Left ventricle myocardium inferior (tissue), 1 donor: Measurements from ENCODE around the gene TRAFD1. TPM values are rescaled to one million over a fixed set of nuclear protein-coding genes. Genes with fewer than 3 reads are reported as not detected.

Source experiments
- DNase-seq: peaks from one replicate; pipeline ENCODE4 v3.0.0-alpha.2; 2020
- H3K27ac ChIP-seq: fragments of 200-600 bp; replicated peaks from 2 replicates; pipeline ENCODE4 v1.8.0; 2021
- H3K27me3 ChIP-seq: fragments of 200-600 bp; 2 replicates; pipeline ENCODE4 v1.8.0; 2021; ENCODE audit warnings: low read depth
- H3K36me3 ChIP-seq: fragments of 200-600 bp; 2 replicates; pipeline ENCODE4 v1.8.0; 2021
- H3K4me1 ChIP-seq: fragments of 200-600 bp; 2 replicates; pipeline ENCODE4 v1.8.0; 2021
- H3K4me3 ChIP-seq: fragments of 200-600 bp; 2 replicates; pipeline ENCODE4 v1.8.0; 2021; ENCODE audit warnings: mild to moderate bottlenecking, moderate library complexity
- H3K9me3 ChIP-seq: fragments of 200-600 bp; replicated peaks from 2 replicates; pipeline ENCODE4 v1.8.0; 2021
- intact Hi-C: fragments of 100-400 bp; cut with micrococcal nuclease; formaldehyde crosslinking; loops from one replicate; pipeline ENCODE4 v1.11.0; 2022
- total RNA-seq: library from RNA; stranded (reverse); fragmentation: NEBNext Ultra II Directional; extraction: Animal tissue kit (Norgen Biotek cat#: 25700); gene quantifications from one replicate; pipeline ENCODE4 v1.2.1, GENCODE V29; 2021
- TF ChIP-seq, protein P1 (sequence below): fragments of 200-600 bp; IDR thresholded peaks from 2 replicates; pipeline ENCODE4 v1.8.0; 2021; ENCODE audit warnings: antibody characterized with exemption, mild to moderate bottlenecking, borderline replicate concordance
- donor health status: DM: no; HTN: yes; CAD: no; lungs with severe emphysema.

Gene TRAFD1
- total RNA-seq, 1 donor from 2014 or later, result 19.8 TPM

DNA sequence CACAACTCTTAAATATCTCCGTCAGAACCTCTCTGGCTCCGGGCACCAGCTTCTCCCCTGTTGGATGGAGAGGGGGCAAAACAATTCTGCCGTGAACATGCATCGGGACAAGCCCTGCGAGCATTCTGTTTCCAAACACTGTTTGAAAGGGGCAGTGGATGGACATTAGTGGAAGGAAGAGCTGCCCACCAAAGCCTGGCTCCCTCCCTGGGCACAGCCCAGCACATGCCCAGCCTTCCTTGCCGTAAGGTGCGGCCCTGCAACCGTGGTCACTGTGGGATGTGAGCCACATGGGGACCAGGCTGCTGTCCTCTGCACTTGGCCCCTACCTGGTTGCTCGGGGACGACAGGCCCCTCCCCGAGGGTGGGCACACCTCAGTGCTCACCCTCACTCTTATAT lies 54.0 kb downstream of the TRAFD1 start:
- no peak for DNase-seq
- Histone ChIP-seq H3K4me1 (no peaks in the 10 kb centered on the region), H3K9me3 (no peaks in the 10 kb centered on the region), H3K36me3 (peaks cover 97% of the 10 kb centered on the region), H3K27me3 (no peaks in the 10 kb centered on the region), H3K4me3 (no peak overlapping the region), H3K27ac (no peak overlapping the region)
- intact Hi-C loops, result no loop called here
- TF ChIP-seq, protein P1, sequence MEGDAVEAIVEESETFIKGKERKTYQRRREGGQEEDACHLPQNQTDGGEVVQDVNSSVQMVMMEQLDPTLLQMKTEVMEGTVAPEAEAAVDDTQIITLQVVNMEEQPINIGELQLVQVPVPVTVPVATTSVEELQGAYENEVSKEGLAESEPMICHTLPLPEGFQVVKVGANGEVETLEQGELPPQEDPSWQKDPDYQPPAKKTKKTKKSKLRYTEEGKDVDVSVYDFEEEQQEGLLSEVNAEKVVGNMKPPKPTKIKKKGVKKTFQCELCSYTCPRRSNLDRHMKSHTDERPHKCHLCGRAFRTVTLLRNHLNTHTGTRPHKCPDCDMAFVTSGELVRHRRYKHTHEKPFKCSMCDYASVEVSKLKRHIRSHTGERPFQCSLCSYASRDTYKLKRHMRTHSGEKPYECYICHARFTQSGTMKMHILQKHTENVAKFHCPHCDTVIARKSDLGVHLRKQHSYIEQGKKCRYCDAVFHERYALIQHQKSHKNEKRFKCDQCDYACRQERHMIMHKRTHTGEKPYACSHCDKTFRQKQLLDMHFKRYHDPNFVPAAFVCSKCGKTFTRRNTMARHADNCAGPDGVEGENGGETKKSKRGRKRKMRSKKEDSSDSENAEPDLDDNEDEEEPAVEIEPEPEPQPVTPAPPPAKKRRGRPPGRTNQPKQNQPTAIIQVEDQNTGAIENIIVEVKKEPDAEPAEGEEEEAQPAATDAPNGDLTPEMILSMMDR, result no peak

DNA sequence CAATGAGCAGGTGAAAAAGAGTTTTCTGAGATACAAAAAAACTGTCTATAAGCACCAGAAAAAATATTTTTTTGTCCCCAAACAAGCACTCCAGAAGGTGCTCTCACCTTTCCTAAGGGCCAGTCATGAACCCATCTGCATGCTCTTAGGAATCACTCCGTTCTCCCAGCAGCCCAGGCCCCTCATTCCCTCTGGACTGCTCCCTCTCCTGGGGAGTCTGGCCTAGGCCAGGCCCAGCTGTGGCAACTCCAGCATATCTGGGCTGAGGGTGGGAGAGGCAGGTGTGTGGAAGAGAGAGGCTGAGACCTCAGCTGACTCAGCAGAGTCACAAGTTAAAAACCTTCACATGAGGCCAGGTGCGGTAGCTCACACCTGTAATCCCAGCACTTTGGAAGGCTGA lies 54.6 kb downstream of the TRAFD1 start:
- no peaks in the 10 kb centered on the region for H3K27me3 ChIP-seq
- H3K4me1 ChIP-seq, result no peaks in the 10 kb centered on the region
- no peak overlapping the region for H3K27ac ChIP-seq
- no peak for DNase-seq
- TF ChIP-seq, protein P1, result no peak
- H3K36me3 ChIP-seq, result peaks cover 97% of the 10 kb centered on the region
- H3K9me3 ChIP-seq, result no peaks in the 10 kb centered on the region
- no peak overlapping the region for H3K4me3 ChIP-seq
- intact Hi-C loops, result no loop called here

DNA sequence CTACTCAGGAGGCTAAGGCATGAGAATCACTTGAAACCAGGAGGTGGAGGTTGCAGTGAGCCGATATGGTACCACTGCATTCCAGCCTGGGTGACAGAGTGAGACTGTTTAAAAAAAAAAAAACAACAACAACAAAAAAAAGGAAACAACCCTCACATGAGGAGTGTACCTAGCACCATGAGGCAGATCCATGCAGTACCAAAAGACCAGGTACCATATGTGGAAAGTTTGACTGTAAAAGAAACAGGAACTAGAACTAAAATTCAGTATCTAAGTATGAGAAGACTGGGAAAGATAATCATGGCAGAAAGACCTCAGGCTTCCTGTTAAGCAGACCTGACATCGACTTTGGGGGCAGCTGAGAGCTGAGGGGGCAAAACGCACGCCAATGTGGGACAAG lies 55.1 kb downstream of the TRAFD1 start:
- Histone ChIP-seq H3K9me3 (no peaks in the 10 kb centered on the region), H3K27me3 (no peaks in the 10 kb centered on the region), H3K36me3 (peaks cover 97% of the 10 kb centered on the region), H3K4me3 (no peak overlapping the region), H3K4me1 (no peaks in the 10 kb centered on the region), H3K27ac (no peak overlapping the region)
- DNase-seq, result no peak
- intact Hi-C loops, result no loop called here
- TF ChIP-seq, protein P1, result no peak

DNA sequence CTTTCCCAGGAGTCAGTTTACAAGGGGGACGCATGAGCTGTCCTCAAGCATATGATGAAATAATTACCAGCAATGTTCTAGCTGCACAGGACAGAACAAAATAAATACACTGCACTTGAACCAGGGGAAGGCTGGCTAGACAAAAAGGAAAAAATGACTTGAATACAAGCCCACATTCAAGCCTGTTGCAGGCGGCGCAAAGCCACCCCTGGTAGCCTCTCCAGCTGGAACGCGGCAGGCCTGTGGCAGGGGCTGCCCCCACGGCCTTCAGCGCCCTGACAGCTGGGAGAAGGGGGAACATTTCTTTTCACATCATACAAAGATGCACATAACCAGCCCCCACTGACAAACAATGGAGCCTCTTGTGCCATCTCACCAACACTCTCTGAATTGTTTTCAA lies 57.1 kb downstream of the TRAFD1 start:
- Histone ChIP-seq H3K36me3 (peaks cover 77% of the 10 kb centered on the region), H3K4me1 (no peaks in the 10 kb centered on the region), H3K9me3 (no peaks in the 10 kb centered on the region), H3K27me3 (no peaks in the 10 kb centered on the region), H3K27ac (no peak overlapping the region), H3K4me3 (no peak overlapping the region)
- intact Hi-C loops, result no loop called here
- no peak for DNase-seq
- TF ChIP-seq, protein P1, result no peak

DNA sequence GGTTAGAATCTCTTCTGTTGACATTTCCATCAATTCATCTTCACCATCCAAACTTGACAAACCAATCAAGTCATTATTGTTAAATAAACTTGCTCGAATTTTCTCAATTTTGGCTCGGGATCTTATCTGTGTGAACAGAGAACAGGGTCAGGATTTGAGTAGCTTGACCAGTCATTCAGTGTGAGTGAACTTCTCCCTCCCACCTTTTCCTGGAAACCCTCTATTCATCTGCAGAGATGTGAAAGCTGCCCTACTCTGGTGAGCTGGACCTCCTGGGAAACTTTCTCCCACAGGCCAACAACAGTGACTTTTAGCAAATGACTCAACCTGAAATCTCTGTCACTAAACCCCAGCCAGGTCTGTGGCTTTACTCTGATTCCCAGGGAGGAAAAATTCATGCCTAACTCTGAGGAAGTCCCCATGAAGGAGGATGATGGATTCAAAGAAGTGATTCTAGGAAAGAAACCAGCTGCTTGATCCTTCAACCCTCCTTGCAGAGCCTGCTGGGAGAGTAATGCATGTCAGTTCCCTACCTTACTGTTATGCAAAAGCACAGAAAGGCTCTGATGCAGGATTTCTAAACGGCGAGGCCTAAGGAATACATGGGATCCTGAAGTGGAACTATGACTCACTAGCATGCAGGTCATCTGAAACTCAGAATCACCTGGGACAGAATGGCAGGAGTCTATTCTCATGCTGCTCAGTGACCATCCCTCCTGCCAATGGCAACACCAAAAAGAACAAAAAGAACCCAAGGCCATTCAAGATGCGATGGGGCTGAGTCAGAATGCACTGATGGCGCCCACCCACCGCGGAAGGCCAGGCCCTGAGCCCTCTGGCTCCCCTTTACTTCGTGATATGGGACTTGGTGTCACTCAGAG lies 58.0 kb downstream of the TRAFD1 start:
- no peaks in the 10 kb centered on the region for H3K4me1 ChIP-seq

More for the DNA sequence above, 58.0 kb downstream of the TRAFD1 start:
- H3K36me3 ChIP-seq, result peaks cover 70% of the 10 kb centered on the region
- no peak overlapping the region for H3K4me3 ChIP-seq
- no peak overlapping the region for H3K27ac ChIP-seq
- H3K9me3 ChIP-seq, result no peaks in the 10 kb centered on the region
- intact Hi-C loops, result no loop called here
- TF ChIP-seq, protein P1, result no peak
- no peaks in the 10 kb centered on the region for H3K27me3 ChIP-seq
- no peak for DNase-seq
